NCI-H2171 (cell line): ENCODE measurements around the gene CEACAM7.
"Not testable (repeated sequence)": the region's sequence is repeated elsewhere in the genome, so short reads cannot be mapped to it uniquely, and the experiment has no call there.

Experiments used
- DNase-seq: peaks from one replicate; lab custom pipeline; 2025; lab: John Stamatoyannopoulos, UW

CEACAM7 gene

DNA sequence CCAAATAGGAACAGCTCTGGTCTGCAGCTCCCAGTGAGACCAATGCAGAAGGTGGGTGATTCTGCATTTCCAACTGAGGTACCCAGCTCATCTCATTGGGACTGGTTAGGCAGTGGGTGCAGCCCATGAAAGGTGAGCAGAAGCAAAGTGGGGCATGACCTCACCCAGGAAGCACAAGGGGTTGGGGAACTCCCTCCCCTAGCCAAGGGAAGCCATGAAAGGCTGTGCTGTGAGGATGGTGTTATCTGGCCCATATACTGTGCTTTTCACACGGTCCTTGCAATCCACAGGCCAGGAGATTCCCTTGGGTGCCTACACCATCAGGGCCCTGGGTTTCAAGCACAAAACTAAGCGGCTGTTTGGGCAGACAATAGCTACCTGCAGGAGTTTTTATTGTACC, 31.3 kb downstream of the CEACAM7 start:
- not testable (repeated sequence) for DNase-seq

DNA sequence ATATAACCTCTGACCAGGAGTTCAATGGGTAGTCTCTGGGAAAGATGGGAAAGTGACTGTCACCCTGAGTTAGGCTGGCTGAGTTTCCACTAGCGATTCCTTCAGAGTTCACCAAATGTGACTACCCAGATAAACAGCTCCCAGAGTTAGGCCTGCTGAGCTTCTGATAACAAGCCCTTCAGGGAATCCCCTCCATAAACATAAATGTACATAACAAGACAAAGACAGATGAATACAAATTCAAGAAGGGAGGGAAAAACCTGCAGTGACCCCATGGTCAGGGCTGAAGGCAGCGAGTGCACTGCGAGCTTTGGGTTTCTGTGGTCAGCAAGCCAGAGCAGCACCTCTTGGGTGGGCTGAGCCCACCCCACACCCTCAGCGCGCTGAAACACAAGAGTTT, 35.8 kb downstream of the CEACAM7 start:
- no peak for DNase-seq

DNA sequence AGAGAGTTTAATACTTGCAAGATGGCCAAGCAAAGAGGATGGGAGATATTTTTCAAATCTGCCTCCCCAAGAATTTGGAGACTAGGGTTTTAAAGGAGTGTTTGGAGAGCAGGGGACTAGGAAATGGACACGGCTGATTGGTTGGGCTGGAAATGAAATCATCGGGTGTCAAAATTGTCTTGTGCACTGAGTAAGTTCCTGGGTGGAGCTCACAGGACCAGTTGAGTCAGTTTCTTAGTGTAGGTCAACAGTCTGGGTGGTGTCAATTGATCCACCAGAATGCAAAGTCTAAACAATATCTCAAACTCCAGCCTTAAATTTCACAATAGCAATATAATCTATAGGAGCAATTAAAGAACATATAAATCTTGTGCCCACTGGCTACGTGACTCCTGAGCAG, 38.2 kb downstream of the CEACAM7 start:
- DNase-seq = no peak

DNA sequence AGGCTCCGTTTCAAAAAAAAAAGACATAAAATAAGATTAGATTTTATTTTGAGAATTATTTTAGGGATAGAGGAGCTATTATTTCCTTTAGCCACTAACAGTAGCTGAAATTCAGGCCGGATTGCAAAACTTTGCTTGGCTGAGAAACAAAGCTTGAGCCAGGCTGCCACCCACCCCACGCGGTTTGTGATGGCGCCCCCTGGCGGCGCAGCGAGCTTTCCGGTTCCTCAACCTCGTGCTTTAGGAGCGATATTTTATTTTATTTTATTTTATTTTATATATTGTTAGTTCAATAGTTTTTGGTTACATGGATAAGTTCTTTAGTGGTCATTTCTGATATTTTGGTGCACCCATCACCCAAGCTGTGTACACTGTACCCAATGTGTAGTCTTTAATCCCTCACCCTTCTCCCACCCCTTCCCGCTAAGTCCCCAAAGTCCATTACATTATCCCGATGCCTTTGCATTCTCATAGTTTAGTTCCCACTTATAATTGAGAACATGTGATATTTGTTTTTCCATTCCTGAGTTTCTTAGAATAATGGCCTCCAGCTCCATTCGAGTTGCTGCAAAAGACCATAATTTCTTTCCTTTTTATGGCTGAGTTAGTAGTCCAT, 41.4 kb downstream of the CEACAM7 start:
- DNase-seq = no peak

DNA sequence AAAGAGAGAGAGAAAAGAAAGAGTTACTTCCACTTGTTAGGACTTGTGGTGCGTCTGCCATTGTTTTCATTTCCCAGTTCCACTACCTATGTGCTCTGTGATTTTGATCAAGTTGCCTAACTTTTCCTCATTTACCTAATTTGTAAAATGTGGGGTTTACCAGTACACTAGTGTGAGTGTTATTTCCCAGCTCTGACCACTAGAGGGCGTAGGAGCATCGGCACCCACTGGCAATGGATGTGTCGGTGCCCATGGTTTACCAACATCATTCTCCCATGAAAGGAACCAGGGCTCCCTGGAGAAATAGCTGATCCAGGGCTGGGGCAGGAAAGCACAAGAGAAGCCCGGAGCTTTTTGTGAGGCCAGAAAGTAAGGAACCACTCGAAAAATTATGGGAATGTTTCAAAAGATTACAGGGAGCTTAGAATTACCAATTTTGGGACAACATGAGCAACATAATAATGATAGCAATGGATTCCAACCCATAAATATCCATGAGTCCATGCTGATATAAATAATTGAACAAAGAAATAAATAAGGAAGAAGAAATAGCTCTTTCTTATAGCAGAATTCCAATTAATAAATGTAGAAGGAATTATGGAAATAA, 46.1 kb downstream of the CEACAM7 start:
- DNase-seq = peak; percentile 9

DNA sequence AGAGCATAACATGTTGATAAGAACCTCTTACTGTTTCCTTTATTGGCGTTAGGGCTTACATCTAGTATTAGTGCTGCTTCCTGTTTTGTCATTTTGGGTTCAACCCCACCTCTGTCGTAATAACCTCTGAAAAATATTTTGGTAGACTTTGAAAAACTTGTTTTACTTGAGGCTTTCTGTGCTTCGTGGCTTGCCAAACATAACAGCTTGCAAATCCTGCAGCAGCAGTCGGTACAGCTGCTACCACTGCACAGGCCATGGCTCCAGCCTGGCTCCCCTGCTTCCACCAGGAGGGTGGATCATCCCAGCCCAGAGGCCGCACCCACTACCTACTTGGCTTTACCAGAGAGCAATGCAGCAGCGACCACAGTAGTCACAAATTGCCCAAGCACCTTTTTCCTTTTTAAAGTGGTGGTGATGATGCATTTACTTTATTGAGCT, 49.4 kb downstream of the CEACAM7 start:
- DNase-seq = no peak

DNA sequence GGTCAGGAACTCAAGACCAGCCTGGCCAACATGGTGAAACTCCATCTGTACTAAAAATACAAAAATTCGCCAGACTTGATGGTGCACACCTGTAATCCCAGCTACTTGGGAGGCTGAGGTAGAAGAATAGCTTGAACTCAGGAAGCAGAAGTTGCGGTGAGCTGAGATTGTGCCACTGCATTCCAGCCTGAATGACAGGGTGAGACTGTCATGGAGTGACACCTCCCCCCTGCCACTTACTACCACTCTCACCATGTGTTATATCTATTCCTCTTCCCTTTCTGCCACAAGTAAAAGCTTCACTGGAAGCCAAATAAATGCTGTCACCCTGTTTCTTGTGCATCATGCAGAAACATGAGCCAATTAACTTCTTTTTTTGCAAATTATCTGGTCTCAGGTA, 50.6 kb downstream of the CEACAM7 start:
- no peak for DNase-seq

DNA sequence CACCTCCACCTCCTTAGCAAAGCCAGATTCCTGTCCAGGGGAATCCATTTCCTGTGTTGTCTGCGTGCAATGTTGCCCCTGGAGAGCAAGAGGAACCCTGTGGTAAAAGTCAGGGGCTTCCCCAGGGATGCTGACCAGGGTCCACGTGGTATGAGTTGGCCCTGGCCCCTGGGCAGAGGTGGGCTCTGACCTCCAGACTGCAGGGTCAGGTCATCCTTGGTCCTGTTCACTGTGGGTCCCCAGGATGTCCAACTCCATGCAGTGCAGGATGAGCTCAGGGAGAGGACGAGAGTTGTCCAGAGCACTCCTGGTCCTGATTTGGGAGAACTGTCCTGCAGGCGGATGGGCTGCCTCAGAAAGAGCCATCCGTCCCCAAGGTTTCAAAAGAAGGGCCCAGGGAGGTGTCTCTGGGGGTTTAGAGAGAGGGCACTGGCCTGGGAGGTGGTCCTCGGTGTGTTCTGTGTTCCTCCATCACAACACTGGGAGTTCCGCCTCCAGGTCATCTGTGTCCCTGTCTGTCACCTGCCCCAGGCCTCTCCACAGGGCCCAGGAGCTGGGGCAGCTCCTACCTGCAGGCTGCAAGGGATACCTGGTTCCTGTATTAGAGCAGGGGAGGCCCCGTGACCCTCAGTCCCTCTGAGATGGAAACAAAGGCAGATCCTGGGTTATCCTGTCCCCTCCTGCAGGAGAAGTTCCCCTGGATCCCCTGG, 59.9 kb downstream of the CEACAM7 start:
- no peak for DNase-seq

DNA sequence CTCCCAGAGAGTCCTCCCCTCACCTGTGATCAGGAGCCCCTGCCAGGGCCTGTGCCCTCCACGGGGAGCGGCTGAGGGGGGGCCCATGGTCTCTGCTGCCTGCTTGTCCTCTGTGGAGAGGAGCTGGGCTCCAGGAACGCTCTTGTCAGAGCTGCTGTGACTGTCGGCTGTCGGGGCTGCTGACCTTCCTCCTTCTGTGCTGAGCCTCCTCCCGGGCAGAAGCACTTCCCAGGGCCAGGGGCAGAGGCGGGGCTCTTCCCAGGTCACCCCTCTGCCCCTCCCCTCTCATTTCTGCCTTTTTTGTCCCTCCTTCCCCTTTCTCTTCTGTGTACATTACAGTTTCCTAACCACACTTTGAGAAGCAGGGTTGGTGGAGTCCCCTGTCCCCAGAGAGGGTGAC, 61.2 kb downstream of the CEACAM7 start, which contains the start of gene CEACAM4:
Gene CEACAM4, minus strand, starts transcription at position 198 of the 400 bp plus-strand sequence. Its CDS starts 111 bp downstream, at position 87.
- no peak for DNase-seq

DNA sequence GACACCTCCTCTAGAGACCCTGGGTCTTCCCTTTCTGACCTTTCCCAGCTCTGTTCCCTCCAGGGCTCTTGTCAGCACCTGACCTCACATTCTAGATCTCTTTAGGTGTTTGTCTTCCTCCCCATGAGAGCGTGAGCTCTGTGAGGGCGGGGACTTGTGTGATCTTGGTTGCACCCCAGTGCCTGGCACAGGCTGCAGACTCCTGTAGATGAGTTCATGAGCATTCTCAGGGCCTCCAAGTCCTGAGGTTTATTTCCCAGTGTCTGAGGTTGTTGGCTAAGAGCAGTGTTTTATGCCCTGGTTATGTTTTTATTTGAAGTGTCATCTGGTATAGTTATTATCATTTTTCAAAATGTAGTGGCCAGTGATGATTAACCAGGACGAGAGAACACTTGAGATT, 61.8 kb downstream of the CEACAM7 start:
- no peak for DNase-seq

DNA sequence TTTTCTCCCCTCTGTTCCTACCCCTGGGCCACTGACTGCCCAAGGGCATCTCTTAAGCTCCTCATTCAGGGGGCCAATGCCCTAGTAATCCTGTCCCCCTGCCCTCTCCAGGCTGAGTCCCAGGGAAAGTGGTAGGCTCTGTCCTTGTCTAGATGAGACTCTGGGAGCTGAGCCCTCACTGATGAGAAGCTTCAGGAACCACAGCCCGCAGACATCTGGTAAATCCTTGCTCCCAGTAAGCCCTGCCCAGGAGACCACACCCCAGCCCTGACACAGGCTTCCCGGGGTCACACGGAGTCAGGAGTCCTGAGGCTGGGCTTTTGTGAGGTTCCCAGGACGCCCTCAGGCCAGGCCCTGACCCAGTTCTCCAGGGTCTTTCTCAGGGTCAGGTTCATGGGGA, 63.1 kb downstream of the CEACAM7 start:
- DNase-seq = no peak

DNA sequence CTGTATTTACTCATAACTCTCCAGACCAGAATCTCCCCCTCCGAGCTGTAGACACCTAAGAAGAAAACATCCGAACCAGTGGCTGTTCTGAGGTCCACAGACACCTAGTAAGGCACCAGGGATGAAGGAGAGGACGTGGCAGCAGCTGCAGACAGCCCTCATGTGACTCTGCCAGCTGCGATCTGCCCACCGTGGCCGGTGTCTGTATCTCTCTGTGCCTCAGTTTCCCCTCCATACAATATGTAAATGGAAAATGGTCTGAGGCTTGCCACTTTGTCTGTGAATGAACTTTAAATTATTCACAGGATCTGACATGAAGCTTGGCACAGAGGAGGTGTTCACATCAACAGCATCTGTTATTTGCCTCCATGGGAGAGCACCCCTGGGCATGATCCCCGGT, 63.6 kb downstream of the CEACAM7 start:
- no peak for DNase-seq

DNA sequence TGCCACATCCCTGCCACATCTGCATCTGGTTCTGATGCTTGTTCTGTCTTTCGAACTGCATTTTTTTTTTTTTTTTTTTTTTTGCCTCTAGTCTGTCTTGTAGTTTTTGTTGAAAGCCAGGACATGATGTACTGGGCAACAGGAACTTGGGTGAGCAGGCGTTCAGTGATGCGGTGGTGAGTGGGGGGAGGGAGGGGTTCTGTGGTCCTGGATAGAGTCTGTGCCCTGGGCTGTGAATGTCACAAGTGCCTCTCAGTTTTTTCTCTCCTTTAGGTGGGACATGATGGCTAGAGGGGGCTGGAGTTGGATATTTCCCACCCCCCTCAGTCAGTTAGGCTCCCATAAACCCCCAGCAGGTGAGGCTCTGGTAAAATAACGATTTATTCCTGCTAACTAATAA, 64.7 kb downstream of the CEACAM7 start:
- DNase-seq = no peak
